ENCODE data around the gene NAA20.

NAA20 gene

DNA sequence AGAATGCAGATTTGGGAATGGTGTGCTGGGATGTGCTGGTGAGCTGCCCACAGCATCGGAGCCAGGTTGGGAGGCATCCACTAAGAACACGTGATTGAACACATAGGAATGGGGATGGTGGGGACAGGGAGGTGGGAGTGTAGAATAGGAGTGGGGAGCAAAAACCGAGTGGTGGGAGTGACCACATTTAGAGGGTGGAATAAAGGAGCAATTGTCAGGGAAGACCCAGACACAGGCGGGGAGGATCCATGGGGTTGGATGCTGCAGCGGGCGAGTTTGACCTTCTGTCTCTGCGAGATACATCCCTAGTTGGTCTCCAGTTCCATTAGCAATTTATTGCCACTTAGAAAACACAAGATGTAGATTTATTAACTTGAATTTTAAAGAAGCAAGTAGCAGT, 4.7 kb downstream of the NAA20 start:
- no peak for DNase-seq

DNA sequence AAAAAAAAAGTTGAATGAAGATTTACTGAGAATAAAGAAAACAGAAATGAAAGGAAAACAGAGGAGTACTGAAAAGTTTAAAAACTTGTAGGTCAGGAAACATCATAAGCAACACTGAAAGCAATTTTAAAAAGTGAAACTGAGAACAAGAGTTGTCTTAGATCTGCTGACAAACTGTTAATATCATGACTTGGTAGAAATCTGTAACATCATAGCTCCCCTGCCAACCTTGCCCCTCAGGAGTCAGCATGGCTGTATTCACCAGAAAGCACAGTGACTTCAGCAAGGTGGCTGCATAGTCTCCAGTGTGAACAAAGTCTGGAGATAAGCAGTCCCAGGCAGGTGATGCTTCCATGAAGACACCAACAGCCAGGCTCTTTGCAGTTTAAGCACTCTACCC, 5.3 kb downstream of the NAA20 start:
- no peak for DNase-seq

DNA sequence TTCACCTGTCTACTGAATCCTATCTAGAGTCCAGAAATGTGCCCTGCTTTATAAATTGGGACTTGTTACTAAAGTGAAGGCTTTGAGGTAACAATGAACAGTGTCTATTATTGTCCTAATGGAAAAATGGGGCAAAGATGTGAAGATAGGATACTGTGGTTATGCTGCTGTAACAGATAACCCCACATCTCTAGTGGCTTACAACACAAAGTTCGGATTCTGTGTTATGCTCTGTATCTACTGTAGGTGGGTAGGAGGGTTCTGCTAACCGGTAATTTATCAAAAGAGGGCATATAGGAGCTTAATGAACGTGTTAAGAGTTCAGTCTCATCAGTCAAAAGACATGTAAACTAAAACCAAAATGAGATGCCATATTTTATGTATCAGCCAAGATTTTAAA, 6.2 kb downstream of the NAA20 start:
- DNase-seq, result no peak

DNA sequence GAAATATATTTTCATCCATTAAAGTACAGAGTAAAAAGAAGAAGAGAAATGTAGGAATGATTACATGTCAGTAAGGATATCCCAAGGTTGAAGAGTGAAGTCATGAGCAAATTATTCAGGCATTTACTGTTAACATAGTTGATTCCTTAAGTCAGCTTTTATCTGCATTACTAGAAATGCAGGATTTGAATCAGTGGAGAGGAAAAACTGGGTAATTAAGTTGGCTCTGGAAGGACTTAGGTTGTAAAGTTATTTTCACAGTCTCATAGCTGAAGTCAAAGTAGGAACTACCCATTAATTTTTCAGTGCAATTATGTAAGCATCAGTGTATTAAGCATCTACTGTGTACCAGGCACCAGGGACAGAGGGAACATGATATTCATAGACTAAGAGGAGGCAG, 7.8 kb downstream of the NAA20 start:
- no peak for DNase-seq

DNA sequence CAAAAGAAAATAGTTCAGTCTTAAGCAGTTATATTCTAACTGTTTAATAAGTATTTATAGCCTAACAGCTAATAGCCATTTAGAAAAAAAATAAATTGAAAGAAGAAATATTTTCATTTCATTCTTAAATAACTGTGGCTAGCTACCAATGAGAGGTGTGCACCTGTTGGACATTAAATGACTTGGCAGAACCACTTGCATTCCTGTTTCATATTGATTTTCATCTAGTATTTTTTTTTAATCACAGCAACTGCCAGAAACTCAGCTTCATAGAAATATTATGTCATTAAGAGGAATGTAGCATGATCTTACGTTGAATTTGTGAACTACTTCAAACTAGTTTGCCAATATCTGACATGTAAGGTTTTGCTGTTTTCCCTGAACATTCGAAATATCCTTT, 10.1 kb downstream of the NAA20 start:
- no peak for DNase-seq

DNA sequence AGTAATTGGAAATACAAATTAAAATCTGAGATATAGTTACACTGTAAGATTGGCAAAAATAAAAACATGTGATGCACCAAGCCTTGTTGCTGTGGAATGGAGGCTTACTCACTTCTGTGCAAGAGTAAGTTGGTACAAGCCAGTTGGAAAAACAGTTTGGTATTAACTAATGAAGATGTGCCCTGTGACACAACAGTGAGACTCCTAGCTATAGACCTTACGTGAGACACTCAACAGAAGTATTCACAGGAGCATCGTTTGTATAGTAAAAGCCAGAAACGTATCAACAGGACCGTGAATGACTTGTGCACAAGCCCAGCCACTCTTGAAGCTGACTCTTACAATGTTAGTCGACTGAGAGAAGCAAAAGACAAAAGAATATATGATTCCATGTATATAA, 14.6 kb downstream of the NAA20 start:
- no peak for DNase-seq

DNA sequence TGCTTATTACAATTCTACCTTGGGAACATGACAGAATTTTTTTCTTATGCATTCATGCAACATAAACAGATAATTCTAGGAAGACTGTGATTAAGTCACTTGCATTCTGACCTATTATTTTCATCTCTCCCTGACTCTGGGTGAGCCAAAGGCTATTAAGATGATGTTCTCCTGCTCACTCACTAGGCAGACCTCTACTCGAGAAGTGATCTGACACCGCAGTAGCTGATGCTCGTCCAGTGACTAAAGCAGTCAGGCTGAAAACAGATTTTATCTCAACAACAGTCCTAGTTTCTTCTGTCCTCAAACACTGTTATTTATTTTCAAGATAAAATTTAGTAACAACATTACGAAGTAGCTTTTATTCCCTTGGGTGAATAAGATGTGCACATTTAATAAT, 17.3 kb downstream of the NAA20 start:
- no peak for DNase-seq

DNA sequence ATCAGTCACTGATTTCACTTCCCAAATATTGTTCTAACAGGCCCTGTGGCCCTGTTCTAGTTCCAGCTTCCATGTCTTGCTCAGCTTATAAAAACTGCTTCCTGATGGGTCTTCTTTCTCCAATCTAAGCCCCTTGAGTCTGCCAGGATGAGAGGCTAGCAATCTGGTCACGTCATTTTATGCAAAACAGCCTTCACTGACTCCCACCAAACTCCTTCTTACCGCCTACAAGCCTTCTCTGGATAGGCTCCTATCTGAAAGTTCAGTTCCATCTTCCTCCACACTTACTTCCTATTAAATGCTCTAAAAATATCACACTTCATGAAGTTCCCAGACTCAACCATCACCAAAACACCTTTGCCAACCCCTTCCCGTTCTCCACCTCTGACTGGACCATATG, 19.6 kb downstream of the NAA20 start:
- DNase-seq, result no peak

DNA sequence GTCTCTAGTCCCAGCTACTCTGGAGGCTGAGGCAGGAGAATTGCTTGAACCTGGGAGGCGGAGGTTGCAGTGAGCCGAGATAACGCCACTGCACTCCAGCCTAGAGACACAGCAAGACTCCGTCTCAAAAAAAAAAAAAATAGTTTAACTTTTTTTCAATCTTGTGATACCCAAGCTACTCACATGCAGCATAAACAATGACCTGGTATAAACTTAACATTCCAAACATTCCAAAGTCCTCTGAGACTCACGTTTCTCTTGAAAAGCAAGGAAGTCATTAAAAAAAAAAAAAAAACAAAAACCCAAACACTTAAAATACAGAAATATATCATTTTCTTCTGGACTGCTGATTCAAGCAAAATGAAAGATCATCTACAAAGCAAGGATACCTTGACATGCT, 20.8 kb downstream of the NAA20 start:
- DNase-seq, result no peak

DNA sequence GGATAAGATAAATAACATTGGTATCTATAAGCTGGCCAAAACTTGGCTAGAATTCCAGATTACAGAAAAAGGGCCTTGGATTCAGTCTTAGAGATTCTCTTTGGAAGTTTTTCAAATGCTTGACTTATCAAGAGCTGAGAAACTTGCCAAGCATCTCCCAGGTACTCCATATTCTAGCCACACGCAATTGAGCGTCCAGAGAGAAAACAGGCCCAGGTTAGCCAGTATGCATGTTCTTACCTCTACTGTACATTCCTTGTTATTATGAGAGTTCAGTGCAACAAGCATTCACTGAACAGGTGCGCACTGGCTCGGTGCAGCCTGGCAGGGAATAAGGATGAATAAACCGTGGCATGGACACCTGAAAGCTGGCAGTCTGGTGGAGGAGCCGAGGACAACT, 21.4 kb downstream of the NAA20 start:
- DNase-seq, result no peak

DNA sequence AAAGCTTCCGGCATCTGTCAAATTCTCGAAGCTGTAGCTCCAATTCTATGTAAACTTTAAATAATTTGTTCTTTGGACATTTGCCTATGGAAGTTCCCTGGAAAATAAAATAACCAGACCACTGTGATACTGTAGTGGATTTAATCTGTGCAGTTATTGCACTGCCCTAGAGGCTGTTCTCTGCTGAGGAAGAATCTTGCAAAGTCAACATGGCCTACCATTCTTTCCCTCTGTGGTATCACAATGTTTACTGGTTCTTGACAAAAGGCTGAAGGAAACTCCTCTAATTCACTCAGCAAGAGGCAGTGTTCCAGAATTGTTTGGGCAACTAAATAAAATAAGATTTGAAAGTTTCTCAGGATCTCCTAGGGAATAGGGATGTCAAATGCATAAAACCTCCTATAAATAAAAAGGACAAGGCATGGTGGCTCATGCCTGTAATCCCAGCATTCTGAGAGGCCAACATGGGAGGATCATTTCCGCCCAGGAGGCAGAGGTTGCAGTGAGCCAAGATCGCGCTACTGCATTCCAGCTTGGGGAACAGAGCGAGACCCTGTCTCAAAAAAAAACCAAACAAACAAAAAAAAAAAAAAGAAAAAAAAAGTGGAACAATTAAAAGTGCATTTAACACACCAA, 22.7 kb downstream of the NAA20 start:
- no peak for DNase-seq

DNA sequence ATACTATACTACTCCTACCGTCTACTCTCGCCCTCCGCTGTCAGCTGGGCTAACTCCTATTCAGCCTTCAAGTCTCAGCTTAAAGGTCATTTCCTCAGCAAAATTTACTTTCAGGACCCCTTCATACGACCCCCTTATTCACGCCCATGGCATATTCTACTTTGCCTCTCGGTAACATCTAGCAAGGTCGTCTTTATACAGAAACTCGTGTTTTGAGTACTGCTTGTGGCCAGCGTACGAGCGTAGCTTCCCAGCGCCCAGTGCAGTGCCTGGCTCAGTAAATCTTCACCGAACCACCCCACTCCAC, 34.6 kb downstream of the NAA20 start:
- no peak for DNase-seq

DNA sequence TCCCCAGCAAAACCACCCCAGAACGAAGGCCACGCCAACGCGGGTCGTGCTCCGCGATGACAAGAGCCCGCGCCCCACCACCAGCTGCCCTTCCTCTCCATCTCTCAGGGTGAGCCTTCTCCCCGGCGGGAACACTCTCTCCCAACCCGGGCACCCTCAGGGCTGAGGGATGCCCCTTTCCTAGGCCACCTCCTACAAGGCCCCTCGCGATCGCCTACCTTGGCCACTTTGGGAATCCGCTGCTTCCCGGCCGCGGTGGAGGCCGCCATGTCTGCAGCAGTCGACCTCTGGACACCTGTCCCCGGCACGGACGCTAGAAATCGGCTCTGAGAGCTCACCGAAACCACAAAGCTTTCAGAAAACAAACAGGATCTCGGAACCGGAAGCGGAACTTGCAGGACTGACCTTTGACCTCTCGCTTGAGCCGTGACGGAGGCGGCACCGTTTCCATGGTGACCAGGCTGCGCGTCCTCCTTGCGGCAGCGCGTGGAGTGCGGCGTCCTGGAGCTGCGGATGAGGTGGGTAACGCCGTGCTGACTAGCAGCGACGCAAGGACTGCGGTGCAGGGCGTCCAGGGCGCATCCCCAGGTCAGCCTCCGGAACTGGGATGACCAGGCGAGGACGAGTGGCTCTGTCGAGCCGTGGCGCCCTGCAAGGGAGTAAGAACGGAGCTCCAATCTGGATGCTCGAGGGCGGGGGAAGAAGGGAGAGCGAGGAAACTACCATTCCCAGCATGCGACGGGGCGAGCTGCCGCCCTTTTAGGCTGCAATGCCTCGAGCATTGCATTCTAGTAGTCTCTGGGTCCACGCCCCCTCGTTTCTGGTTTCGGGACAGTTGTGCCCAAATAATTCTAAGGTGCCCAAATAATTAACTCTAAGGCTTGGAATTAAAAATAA, 35.2 kb downstream of the NAA20 start, which contains the start of the genes CFAP61 and CRNKL1:
TSS of gene CFAP61 (plus strand) at position 459 of the 897 bp plus-strand sequence. CDS start 4,122 bp downstream, outside the sequence.
TSS of gene CRNKL1 (minus strand) at position 393 of the 897 bp plus-strand sequence. CDS start at position 269, 124 bp downstream.
- DNase-seq, result peak; percentile 91

DNA sequence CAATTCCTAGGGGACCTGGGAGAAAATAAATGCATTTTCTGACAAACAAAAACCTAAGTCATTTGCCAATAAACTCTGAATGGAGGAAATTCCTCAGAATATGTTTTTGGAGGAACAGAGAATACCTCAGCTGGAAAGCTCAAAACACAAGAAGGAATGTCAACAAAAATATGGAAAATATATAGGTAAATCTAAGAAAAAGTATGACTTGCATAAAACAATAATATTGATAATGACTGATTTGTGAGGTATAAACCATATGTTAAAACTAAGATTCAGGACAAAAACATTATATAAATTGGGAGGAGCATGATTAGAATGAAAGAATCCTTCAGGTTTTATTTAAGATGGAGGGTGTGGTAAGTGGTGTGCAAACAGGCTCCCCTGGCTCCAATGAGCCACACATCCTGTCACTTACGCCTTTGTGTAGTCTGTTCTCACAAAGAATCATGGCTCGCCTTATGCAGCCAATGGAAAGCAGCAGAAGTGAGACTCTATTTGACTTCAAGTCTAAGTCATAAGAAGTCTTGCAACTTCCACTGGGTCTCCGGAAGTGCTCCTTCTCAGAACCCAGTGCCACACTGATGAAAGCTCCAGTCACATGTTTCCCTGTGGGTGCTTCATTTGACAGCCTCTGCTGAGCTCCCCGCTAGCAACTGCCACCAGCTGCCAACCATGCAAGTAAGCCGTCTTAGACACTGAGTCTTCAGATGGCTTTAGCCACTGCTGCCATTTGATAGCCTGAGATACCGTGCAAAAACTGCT, 43.3 kb downstream of the NAA20 start:
- DNase-seq, result no peak

DNA sequence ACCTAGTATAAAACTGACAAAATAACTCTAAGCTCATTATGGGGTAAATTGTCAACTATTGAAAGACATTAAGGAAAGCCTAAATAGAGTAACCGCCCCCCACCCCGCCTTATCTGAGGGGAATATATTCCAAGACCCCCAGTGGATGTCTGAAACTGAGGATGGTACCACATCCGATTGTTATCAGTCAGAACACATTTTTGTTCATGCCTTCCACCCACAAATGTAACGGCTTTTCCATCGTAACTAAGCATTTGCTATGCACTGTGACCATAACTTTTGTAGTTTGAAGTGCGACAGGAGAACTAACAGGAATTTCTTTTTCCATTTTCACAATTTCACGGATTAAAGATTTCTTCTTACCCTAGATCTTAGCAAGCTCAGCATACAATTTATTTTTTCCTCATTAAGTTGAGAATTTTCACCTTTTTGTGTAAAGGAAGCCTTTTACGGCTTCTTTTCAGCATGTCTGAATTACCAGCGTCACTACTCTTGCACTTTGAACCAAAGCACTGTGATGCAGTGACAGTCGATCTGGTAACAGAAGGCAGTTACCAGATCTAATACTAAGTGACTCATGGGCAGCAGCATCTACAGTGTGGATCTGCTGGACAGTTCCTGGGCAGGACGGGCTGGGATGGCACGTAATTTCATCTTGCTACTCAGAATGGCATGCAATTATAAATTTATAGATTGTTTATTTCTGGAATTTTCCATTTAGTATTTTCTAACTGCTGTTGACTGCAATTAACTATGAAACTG, 47.0 kb downstream of the NAA20 start:
- no peak for DNase-seq

DNA sequence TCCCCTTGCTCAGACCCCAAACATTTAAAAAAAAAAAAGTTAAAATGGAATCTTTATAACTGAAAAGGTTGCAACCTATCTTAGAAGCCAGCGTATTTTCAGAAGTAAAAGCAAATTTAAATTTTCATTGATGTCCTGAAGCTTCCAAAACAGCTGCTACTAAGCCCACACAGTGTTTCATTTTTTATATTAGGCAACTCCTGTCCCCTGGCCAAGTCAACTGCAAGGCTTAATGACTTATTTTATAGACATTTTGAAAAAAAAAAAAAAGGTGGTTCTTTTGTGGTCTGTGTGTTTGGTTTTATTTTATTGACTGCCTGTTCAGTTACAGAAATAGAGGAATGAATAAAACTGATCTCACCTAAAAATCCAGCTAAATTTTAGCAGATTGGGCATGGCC, 48.2 kb downstream of the NAA20 start:
- DNase-seq, result no peak

DNA sequence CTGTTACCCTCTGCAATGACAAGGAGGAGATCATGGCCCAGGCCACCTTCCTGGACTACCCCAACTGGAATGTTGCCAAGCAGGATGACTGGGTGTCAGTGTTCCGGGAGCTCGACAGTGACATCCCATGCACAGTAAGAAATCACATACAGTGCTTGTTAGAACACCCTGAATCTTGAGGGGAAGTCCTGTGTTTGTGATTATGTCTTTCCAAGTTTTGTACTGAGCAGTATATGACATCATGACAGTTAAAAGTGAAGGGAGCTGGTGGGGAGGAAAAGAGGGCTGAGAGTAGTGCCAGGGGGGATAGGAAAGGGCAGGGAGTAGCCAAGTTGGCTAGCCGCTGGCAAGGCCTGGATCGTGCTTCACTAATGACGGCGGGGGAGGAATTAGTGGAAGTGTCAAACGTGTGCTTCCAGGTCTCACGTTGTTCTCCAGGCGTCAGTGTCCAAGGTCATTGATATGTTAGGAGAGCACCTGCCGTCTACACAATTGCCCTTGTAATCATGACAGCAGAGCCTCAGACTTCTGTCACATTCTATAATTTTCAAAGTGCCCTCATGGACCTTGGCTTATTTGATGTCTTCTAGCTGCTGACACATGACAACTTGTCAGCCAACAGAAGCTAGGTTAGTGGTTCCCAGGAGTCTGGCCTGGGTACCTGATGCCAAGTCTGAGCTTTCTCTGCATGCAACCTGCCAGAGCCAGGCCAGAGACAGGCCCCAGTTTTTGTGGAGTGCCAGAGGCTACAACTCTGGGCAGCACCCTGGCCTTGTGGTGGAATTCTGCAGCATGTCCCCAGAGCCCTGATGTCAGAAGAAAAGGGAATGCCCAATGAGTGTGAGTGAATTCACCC, 53.9 kb downstream of the NAA20 start:
- no peak for DNase-seq

DNA sequence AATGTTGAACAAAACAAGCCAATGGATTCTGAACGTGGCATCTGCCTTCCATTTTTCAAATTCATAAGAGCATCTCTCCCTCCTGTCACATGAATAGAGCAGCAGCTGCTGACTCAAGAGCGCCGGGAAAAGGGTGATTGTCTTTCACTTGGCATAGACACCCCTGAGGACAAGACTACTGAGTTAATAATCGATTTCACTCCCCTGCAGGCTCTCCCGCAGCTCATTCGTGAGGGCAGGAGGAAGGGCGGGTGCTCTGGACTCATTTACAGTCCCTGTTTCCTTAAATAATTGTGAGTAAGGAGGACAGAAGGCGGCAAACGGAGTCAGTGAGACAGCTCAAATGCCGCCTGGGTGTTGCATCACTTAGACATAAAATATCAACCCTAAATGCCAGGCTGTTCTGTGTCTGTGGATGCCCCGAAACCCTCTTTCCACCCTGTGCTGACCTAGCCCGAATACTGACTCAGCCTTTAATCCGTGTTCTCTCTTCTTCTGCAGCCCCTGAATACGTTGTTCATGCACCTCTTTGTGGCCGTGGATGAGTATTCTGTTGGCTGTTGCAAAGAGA, 56.7 kb downstream of the NAA20 start:
- DNase-seq, result no peak

DNA sequence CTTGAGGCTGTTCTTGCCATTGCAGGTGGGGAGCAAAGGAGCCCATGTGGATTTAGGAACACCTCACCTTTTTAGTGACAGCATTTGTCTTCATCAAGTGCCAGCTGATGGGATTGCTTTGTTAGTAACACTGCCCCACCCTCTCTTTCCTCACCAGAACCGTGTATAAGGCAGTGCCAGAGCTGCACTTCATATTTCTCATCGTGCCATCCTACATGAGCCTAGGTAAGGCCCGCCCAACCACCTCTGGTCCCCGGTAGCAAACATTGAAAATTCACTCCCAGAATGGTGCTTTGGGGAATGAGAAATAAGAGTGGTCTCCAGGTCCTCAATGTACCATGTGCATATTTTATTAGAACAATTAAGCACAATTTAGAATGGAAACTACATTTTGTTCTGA, 57.9 kb downstream of the NAA20 start:
- no peak for DNase-seq

DNA sequence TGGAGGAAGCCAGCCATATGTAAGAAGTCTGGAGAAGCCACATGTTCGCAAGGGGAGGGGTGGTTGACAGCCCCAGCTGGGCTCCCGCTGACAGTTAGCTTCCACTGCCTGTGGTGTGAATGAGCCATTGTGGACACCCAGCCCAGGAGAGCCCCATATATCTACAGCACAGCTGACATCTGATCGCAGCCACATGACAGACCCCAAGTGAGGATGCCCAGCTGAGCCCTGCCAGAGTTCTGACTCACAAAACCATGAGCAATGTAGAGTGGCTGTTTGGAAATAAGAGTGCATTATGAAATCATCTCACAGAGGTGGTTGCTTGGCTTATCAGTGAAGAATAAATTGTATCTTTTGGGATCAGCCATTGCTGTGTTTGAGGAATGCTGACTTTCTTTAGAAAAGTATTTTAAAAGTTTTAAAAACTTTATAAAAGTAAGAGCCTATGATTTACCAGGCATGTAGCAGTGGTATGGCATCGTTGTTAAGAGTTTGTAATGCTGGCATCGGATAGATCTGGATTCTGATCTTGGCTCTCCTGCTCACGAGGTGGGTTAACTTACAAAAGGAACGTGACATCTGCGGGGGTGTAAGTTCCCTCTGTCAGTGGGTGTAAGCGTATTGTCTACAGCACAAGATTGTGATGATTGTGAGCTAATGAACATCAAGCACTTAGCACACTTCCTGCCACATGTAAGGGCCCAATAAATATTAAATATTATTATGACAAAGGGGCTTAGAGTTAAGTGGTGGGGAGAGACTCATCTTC, 59.3 kb downstream of the NAA20 start:
- no peak for DNase-seq

DNA sequence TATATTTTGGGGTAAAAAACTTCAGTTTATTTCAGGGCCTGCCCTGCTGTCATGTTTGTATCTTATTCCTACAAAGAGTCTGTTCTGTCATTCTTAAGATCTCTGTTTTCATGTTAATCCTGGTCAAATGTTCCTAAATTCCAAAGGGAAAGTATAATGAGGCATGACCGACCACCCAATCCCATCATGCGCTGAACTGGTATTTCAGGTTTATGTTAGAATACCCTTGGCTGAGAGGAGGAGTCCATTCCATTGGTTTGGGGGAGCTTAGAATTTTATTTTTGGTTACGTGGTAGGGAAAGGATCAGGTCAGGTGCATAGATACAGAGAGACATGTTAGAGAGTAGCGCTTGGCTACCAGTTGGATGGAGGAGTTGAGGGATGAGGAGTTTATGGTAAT, 60.9 kb downstream of the NAA20 start:
- no peak for DNase-seq
